HEK293 (cell line): ENCODE data around the gene RNF121.

ENCODE experiments used
- CTCF ChIA-PET: fragments of 350-600 bp; formaldehyde crosslinking; extraction: SDS; loops from one replicate; lab custom pipeline; 2021; ENCODE audit warnings: antibody characterized with exemption; lab: Yijun Ruan, JAX
- POLR2A ChIA-PET: fragments of 300-600 bp; formaldehyde crosslinking; extraction: SDS; loops from one replicate; lab custom pipeline; 2020; ENCODE audit warnings: antibody characterized with exemption, inconsistent platforms; lab: Yijun Ruan, JAX
- H3K27ac ChIP-seq: fragments of 200-500 bp; sonication (Bioruptor generic); 2 replicates; pipeline ENCODE4 v1.5.1; 2014; ENCODE audit warnings: low read depth, low read length, control low read depth, inconsistent platforms; ENCODE audit errors: extremely low read depth
- H3K36me3 ChIP-seq, 2 experiments: fragments of 200-500 bp in 1 of 2; sonication (Bioruptor generic) in 1 of 2; 1 replicate in 1 of 2; 2 replicates in 1 of 2; pipeline ENCODE4 v1.5.1; 2014 to 2017; ENCODE audit warnings: inconsistent platforms in 2 of 2, low read length in 2 of 2; ENCODE audit not compliant: control insufficient read depth in 2 of 2, insufficient read depth in 1 of 2
- H3K4me1 ChIP-seq: fragments of 200-500 bp; sonication (Bioruptor generic); 2 replicates; pipeline ENCODE4 v1.5.1; 2014; ENCODE audit warnings: mild to moderate bottlenecking, low read length, inconsistent platforms; ENCODE audit not compliant: control insufficient read depth, insufficient read depth
- H3K4me3 ChIP-seq: 2 replicates; pipeline ENCODE4 v1.5.1; 2011; ENCODE audit warnings: low read depth, mild to moderate bottlenecking, control low read depth, low read length, moderate library complexity
- H3K9me3 ChIP-seq: fragments of 200-500 bp; sonication (Bioruptor generic); 2 replicates; pipeline ENCODE4 v1.5.1; 2014; ENCODE audit warnings: low read depth, low read length, inconsistent platforms; ENCODE audit not compliant: control insufficient read depth, insufficient read depth
- BCL11B ChIP-seq: fragments of 450-650 bp; formaldehyde crosslinking; IDR thresholded peaks from 2 replicates; pipeline ENCODE4 v1.5.1; 2016; ENCODE audit warnings: low read depth, missing biosample characterization, missing genetic modification characterization
- HOXA7 ChIP-seq: sonication (generic); formaldehyde crosslinking; IDR thresholded peaks from 2 replicates; pipeline ENCODE4 v1.8.1; 2022; ENCODE audit warnings: missing genetic modification reagents, borderline replicate concordance
- KLF10 ChIP-seq: fragments of 450-650 bp; IDR thresholded peaks from 2 replicates; pipeline ENCODE4 v1.5.1; 2018; ENCODE audit warnings: missing biosample characterization, mild to moderate bottlenecking, missing genetic modification characterization
- PRDM1 ChIP-seq: fragments of 450-650 bp; formaldehyde crosslinking; IDR thresholded peaks from 2 replicates; pipeline ENCODE4; 2016; ENCODE audit warnings: missing biosample characterization, missing genetic modification characterization
- PRDM10 ChIP-seq: fragments of 450-650 bp; formaldehyde crosslinking; IDR thresholded peaks from 2 replicates; pipeline ENCODE4 v1.5.1; 2016; ENCODE audit warnings: missing biosample characterization, missing genetic modification characterization
- TSHZ1 ChIP-seq: fragments of 450-650 bp; formaldehyde crosslinking; IDR thresholded peaks from 2 replicates; pipeline ENCODE4 v1.5.1; 2016; ENCODE audit warnings: missing biosample characterization, missing genetic modification characterization, borderline replicate concordance
- ZBTB8A ChIP-seq: fragments of 450-650 bp; formaldehyde crosslinking; IDR thresholded peaks from 2 replicates; pipeline ENCODE4 v1.5.1; 2016; ENCODE audit warnings: missing biosample characterization, missing genetic modification characterization
- ZNF10 ChIP-seq: fragments of 450-650 bp; formaldehyde crosslinking; IDR thresholded peaks from 2 replicates; pipeline ENCODE4 v1.5.1; 2017; ENCODE audit warnings: missing biosample characterization, missing genetic modification characterization
- ZNF148 ChIP-seq: fragments of 450-650 bp; formaldehyde crosslinking; IDR thresholded peaks from 2 replicates; pipeline ENCODE4 v1.5.0; 2017; ENCODE audit warnings: missing biosample characterization, missing genetic modification characterization, borderline replicate concordance
- ZNF311 ChIP-seq: fragments of 450-650 bp; formaldehyde crosslinking; IDR thresholded peaks from 2 replicates; pipeline ENCODE4 v1.5.1; 2017; ENCODE audit warnings: missing biosample characterization, missing genetic modification characterization, borderline replicate concordance
- ZNF366 ChIP-seq: fragments of 450-650 bp; formaldehyde crosslinking; conservative IDR thresholded peaks from 2 replicates; pipeline ENCODE4 v1.5.1; 2016; ENCODE audit warnings: missing biosample characterization, missing genetic modification characterization
- ZNF398 ChIP-seq: fragments of 450-650 bp; formaldehyde crosslinking; IDR thresholded peaks from 2 replicates; pipeline ENCODE4 v1.5.1; 2017; ENCODE audit warnings: missing biosample characterization, missing genetic modification characterization
- ZNF416 ChIP-seq: fragments of 450-650 bp; formaldehyde crosslinking; IDR thresholded peaks from 2 replicates; pipeline ENCODE4 v1.5.1; 2016; ENCODE audit warnings: missing biosample characterization, missing genetic modification characterization
- ZNF623 ChIP-seq: fragments of 450-650 bp; formaldehyde crosslinking; IDR thresholded peaks from 2 replicates; pipeline ENCODE4 v1.5.1; 2016; ENCODE audit warnings: missing biosample characterization, missing genetic modification characterization
- ZNF76 ChIP-seq: fragments of 450-650 bp; formaldehyde crosslinking; IDR thresholded peaks from 2 replicates; pipeline ENCODE4; 2016; ENCODE audit warnings: low read depth, missing biosample characterization, missing genetic modification characterization, borderline replicate concordance
- ZNF777 ChIP-seq: fragments of 450-650 bp; formaldehyde crosslinking; IDR thresholded peaks from 2 replicates; pipeline ENCODE4 v1.5.1; 2017; ENCODE audit warnings: missing biosample characterization, missing genetic modification characterization, borderline replicate concordance
- ZNF785 ChIP-seq: fragments of 450-650 bp; formaldehyde crosslinking; IDR thresholded peaks from 2 replicates; pipeline ENCODE4 v1.5.1; 2016; ENCODE audit warnings: missing biosample characterization, missing genetic modification characterization
- ZNF792 ChIP-seq: fragments of 450-650 bp; formaldehyde crosslinking; IDR thresholded peaks from 2 replicates; pipeline ENCODE4 v1.5.1; 2016; ENCODE audit warnings: missing biosample characterization, missing genetic modification characterization
- TF ChIP-seq, protein P1 (sequence below): fragments of 450-650 bp; formaldehyde crosslinking; IDR thresholded peaks from 2 replicates; pipeline ENCODE4 v1.5.1; 2016; ENCODE audit warnings: missing biosample characterization, missing genetic modification characterization

The RNF121 gene

GRCh38 chr11:71947498-71947897, 18.7 kb downstream of the RNF121 start:
- Histone ChIP-seq H3K36me3 (no peaks in the 10 kb centered on the region), H3K4me1 (0 out of 2 replicates have a peak, but pooled peaks cover 8% of the 10 kb centered on the region), H3K27ac (no peak overlapping the region), H3K4me3 (no peak overlapping the region), H3K9me3 (no peaks in the 10 kb centered on the region)
- TF ChIP-seq ZNF785 (tag by site-specific recombination) (no peak), ZNF311 (tag by site-specific recombination) (no peak), BCL11B (tag by site-specific recombination) (no peak), HOXA7 (no peak), PRDM1 (tag by site-specific recombination) (peak; percentile 76), ZNF623 (no peak), KLF10 (tag by site-specific recombination) (no peak), ZNF416 (tag by site-specific recombination) (no peak), ZNF792 (tag by site-specific recombination) (no peak), ZNF76 (tag by site-specific recombination) (no peak), TSHZ1 (tag by site-specific recombination) (no peak), ZNF398 (tag by site-specific recombination) (no peak), ZNF777 (no peak), ZNF366 (tag by site-specific recombination) (0 out of 2 replicates have a peak, but pooled peaks have one; percentile 15), ZBTB8A (tag by site-specific recombination) (no peak), ZNF10 (no peak)
- TF ChIP-seq, protein P1, sequence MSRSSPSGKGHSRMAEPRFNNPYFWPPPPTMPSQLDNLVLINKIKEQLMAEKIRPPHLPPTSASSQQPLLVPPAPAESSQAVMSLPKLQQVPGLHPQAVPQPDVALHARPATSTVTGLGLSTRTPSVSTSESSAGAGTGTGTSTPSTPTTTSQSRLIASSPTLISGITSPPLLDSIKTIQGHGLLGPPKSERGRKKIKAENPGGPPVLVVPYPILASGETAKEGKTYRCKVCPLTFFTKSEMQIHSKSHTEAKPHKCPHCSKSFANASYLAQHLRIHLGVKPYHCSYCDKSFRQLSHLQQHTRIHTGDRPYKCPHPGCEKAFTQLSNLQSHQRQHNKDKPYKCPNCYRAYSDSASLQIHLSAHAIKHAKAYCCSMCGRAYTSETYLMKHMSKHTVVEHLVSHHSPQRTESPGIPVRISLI (tag by site-specific recombination) = no peak
- POLR2A ChIA-PET = interaction anchor here (5.7 kb wide), 1 partner anchor 19 kb away, joined by 32 read pairs; the partner anchor contains the start of genes RNF121 and XNDC1N
- CTCF ChIA-PET = no interaction called here

GRCh38 chr11:71948314-71949027, 19.6 kb downstream of the RNF121 start:
- Histone ChIP-seq H3K4me3 (no peak overlapping the region), H3K27ac (no peak overlapping the region), H3K36me3 (no peaks in the 10 kb centered on the region), H3K9me3 (no peaks in the 10 kb centered on the region), H3K4me1 (0 out of 2 replicates have a peak, but pooled peaks cover 8% of the 10 kb centered on the region)
- CTCF ChIA-PET = interaction anchor here (0.9 kb wide), 1 partner anchor 483 kb away, joined by 3 read pairs; no protein-coding TSS in a partner anchor
- POLR2A ChIA-PET = interaction anchor here (0.6 to 1.8 kb wide), 3 partner anchors 13 to 129 kb away, joined by 3 to 6 read pairs (median 3); partner anchors contain the start of genes RNF121 and XNDC1N
- TF ChIP-seq PRDM10 (tag by site-specific recombination) (no peak), ZNF148 (no peak)
